ENCODE results near the gene EEF1A2. TPM values are rescaled to one million over a fixed set of nuclear protein-coding genes. Genes with fewer than 3 reads are reported as not detected.

The EEF1A2 gene
- polyA plus RNA-seq, 2 of the 4 experiments (the other 2 are of a cell fraction), result 16.3 to 129 TPM

DNA sequence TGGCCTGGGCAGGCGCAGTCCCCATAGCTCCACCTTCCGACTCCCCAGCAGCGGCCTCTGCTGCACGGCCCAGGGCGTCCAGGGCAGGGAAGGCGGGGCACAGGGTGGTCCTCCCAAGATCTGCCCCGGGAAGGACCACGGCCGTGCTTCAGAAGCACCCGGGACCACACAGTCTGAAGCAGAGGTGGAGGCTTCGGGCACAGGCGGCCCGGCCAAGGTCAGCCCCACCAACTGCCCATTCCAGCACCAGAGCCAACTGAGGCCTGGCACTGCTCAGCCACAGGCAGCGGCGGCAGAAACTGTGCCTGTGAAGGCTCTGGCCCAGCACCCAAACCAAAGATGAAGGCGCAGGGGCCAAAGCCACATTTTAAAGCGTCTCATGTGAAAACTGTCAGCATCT lies 47.1 kb downstream of the EEF1A2 start:
- H3K4me2 ChIP-seq, result no peak overlapping the region
- no peak for TF ChIP-seq FOSL2 (IDR thresholded peaks at IDR 0.05)
- no peak for TF ChIP-seq FOSL2 (CRISPR knock-in tag; IDR thresholded peaks at IDR 0.05)
- TF ChIP-seq RCOR1 (IDR thresholded peaks at IDR 0.05; ENCODE audit: low read depth, low read length), result no peak
- FAIRE-seq, result no peak
- H3K27ac ChIP-seq, result no peak overlapping the region
- H3K9me3 ChIP-seq, result no peaks in the 10 kb centered on the region
- ChIA-PET CTCF (interaction anchor here (1.0 to 2.0 kb wide), 7 partner anchors 10 to 530 kb away, joined by 3 to 8 read pairs (median 3); no protein-coding TSS in a partner anchor), POLR2A (no interaction called here)
- no peaks in the 10 kb centered on the region for H3K4me1 ChIP-seq
- no peak overlapping the region for H3K4me3 ChIP-seq
- DNase-seq (ENCODE audit: low read depth in 1 of 2, low spot score in 1 of 2), result no peak
- no peak for ATAC-seq
- 89% methylated on average over 4 of the region's 17 CpGs for WGBS (ENCODE audit: missing lambda C conversion rate)

DNA sequence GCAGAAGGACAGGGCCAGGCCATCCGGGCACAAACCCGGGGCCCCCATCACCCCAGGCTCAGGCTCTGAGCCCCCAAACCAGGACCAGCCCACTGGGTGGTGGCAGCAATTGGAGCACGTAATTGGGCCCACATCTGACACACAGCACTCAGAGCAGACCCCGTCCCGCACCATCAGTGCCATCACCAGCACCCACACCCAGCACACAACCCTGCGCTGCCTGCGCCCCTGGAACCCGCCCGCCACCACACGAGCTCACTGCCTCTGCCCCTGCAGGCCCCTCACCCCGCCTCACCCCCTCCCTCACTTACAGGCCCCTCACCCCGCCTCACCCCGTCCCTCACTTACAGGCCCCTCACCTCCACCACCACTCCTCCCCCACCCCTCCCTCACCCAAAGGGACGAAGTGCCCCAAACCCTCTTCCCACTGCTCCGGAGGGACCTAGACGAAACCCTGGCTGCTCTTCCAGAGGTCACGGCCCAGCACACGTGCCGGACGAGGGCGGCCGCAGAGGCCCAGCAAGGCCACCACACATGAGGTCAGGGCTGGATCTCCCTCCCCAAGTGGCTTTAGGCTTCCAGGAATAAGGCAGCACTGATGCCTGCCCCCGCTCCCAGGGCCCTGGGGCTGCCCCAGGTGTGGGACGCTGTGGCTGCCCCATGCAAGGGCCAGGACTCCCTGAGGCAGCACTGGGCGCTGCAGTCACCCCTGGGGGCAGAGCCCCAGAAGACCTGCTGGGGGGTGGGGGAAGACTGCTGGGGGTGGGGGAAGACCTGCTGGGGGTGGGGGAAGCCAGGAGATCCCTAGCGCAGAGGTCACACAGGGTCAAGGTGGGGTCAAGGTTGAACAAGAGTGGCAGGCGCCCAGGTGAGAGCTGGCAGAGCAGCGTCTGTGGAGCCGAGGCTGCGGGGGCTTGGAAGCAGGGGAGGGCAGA lies 48.8 kb downstream of the EEF1A2 start:
- no peaks in the 10 kb centered on the region for H3K9me3 ChIP-seq
- POLR2A ChIA-PET, result no interaction called here
- no peaks in the 10 kb centered on the region for H3K4me1 ChIP-seq
- DNase-seq (ENCODE audit: low read depth in 1 of 2, low spot score in 1 of 2), result no peak
- no peak for FAIRE-seq
- 73% methylated on average over 15 of the region's 30 CpGs for WGBS (ENCODE audit: missing lambda C conversion rate)
- ATAC-seq, result no peak
- no peak overlapping the region for H3K4me2 ChIP-seq
- no peak overlapping the region for H3K27ac ChIP-seq
- H3K4me3 ChIP-seq, result no peak overlapping the region
- CTCF ChIA-PET, result interaction anchor here (1.2 to 2.5 kb wide), 2 partner anchors 46 to 68 kb away, joined by 3 to 6 read pairs; no protein-coding TSS in a partner anchor
- TF ChIP-seq MYC (IDR thresholded peaks at IDR 0.05; ENCODE audit: borderline replicate concordance, low read length) (no peak), NFE2L2 (conservative IDR thresholded peaks at IDR 0.05; ENCODE audit: low read length) (no peak), PHF8 (IDR thresholded peaks at IDR 0.05; ENCODE audit: borderline replicate concordance, low read depth) (no peak)

DNA sequence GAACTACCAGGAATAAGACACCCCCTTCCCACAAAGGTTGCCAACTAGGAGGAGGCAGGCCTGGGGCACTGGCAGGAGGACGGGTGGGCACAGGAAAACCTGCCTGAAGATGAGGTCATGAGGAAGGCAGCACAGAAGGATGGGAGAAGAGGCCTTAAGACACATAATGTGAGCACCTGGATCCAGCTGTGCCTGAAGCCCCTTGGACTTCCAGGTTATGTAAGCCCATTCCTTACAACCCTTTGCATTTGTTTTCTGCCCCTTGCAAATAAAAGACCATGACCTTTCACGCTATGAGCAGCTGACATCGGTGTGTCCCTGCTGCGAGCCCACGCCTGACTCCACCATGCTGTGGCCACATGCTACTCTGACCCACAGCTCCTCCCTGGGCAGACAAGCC lies 49.9 kb downstream of the EEF1A2 start:
- no peak for DNase-seq (ENCODE audit: low read depth in 1 of 2, low spot score in 1 of 2)
- Histone ChIP-seq H3K4me2 (no peak overlapping the region), H3K4me1 (no peaks in the 10 kb centered on the region), H3K4me3 (no peak overlapping the region), H3K27ac (no peak overlapping the region), H3K9me3 (no peaks in the 10 kb centered on the region)
- no peak for ATAC-seq
- ChIA-PET POLR2A (interaction anchor here (0.6 kb wide), 1 partner anchor 12 kb away, joined by 6 read pairs; no protein-coding TSS in a partner anchor), CTCF (interaction anchor here (0.7 to 2.5 kb wide), 3 partner anchors 16 to 67 kb away, joined by 3 to 6 read pairs (median 3); no protein-coding TSS in a partner anchor)
- TF ChIP-seq SMC3 (IDR thresholded peaks at IDR 0.05), result no peak
- no peak for TF ChIP-seq POLR2A (IDR thresholded peaks at IDR 0.05; ENCODE audit: low read length)
- TF ChIP-seq ESRRA (IDR thresholded peaks at IDR 0.05; ENCODE audit: borderline replicate concordance, low read length), result no peak
- no peak for TF ChIP-seq CEBPB (IDR thresholded peaks at IDR 0.05)
- TF ChIP-seq NPAS2 (CRISPR knock-in tag; IDR thresholded peaks at IDR 0.05; ENCODE audit: borderline replicate concordance), result no peak
- TF ChIP-seq, protein P1, sequence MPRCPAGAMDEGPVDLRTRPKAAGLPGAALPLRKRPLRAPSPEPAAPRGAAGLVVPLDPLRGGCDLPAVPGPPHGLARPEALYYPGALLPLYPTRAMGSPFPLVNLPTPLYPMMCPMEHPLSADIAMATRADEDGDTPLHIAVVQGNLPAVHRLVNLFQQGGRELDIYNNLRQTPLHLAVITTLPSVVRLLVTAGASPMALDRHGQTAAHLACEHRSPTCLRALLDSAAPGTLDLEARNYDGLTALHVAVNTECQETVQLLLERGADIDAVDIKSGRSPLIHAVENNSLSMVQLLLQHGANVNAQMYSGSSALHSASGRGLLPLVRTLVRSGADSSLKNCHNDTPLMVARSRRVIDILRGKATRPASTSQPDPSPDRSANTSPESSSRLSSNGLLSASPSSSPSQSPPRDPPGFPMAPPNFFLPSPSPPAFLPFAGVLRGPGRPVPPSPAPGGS (IDR thresholded peaks at IDR 0.05), result no peak
- TF ChIP-seq, protein P2, sequence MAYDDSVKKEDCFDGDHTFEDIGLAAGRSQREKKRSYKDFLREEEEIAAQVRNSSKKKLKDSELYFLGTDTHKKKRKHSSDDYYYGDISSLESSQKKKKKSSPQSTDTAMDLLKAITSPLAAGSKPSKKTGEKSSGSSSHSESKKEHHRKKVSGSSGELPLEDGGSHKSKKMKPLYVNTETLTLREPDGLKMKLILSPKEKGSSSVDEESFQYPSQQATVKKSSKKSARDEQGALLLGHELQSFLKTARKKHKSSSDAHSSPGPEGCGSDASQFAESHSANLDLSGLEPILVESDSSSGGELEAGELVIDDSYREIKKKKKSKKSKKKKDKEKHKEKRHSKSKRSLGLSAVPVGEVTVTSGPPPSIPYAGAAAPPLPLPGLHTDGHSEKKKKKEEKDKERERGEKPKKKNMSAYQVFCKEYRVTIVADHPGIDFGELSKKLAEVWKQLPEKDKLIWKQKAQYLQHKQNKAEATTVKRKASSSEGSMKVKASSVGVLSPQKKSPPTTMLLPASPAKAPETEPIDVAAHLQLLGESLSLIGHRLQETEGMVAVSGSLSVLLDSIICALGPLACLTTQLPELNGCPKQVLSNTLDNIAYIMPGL (CRISPR knock-in tag; IDR thresholded peaks at IDR 0.05; ENCODE audit: borderline replicate concordance), result no peak
- no peak for FAIRE-seq
- 74% methylated on average over 5 of the region's 5 CpGs for WGBS (ENCODE audit: missing lambda C conversion rate)

DNA sequence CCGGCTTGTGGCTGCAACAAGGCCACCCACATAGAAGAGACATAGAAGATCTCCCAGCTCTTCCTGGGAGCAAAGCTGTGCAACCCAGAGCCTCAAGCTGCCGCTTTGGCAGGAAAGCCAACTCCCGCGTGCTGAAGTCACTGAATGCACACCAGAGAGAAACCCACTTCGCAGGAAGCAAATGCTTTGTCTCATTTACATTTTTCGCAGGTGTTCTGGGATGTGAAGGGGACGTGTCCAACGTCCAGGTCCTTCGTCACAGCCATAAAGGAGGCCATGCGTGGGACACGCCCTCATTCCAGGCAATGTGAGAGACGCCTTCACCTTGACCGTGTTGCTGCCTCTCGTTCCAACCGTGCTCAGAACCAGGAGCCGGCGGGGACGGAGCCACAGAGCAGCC lies 50.9 kb downstream of the EEF1A2 start:
- CTCF ChIA-PET, result no interaction called here
- Histone ChIP-seq H3K4me2 (no peak overlapping the region), H3K4me1 (no peaks in the 10 kb centered on the region), H3K4me3 (no peak overlapping the region), H3K9me3 (no peaks in the 10 kb centered on the region), H3K27ac (no peak overlapping the region)
- POLR2A ChIA-PET, result no interaction called here
- TF ChIP-seq, protein P3, sequence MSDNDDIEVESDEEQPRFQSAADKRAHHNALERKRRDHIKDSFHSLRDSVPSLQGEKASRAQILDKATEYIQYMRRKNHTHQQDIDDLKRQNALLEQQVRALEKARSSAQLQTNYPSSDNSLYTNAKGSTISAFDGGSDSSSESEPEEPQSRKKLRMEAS (IDR thresholded peaks at IDR 0.05), result no peak
- TF ChIP-seq HDAC2 (IDR thresholded peaks at IDR 0.05) (no peak), KDM1A (IDR thresholded peaks at IDR 0.05; ENCODE audit: low read depth) (no peak), FOXS1 (CRISPR knock-in tag; IDR thresholded peaks at IDR 0.05) (no peak), ZC3H11A (IDR thresholded peaks at IDR 0.05) (no peak), NR3C1 (IDR thresholded peaks at IDR 0.05) (no peak), CHD4 (IDR thresholded peaks at IDR 0.05; ENCODE audit: borderline replicate concordance) (no peak), JUNB (IDR thresholded peaks at IDR 0.05) (no peak)
- TF ChIP-seq, protein P4, sequence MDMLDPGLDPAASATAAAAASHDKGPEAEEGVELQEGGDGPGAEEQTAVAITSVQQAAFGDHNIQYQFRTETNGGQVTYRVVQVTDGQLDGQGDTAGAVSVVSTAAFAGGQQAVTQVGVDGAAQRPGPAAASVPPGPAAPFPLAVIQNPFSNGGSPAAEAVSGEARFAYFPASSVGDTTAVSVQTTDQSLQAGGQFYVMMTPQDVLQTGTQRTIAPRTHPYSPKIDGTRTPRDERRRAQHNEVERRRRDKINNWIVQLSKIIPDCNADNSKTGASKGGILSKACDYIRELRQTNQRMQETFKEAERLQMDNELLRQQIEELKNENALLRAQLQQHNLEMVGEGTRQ (IDR thresholded peaks at IDR 0.05), result no peak
- TF ChIP-seq, protein P5, sequence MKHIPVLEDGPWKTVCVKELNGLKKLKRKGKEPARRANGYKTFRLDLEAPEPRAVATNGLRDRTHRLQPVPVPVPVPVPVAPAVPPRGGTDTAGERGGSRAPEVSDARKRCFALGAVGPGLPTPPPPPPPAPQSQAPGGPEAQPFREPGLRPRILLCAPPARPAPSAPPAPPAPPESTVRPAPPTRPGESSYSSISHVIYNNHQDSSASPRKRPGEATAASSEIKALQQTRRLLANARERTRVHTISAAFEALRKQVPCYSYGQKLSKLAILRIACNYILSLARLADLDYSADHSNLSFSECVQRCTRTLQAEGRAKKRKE (CRISPR knock-in tag; IDR thresholded peaks at IDR 0.05; ENCODE audit: low read depth), result no peak
- FAIRE-seq (no peak), ATAC-seq (no peak; a peak in 1 of 6 replicates), DNase-seq (ENCODE audit: low read depth in 1 of 2, low spot score in 1 of 2) (no peak)
- WGBS (ENCODE audit: missing lambda C conversion rate), result 25% methylated on average over 18 of the region's 18 CpGs
